Activated B cell treated with CpG ODN at 0.5 μM for 24 hours (primary cell): Measurements from ENCODE around the gene CDH11. TPM values are rescaled to one million over a fixed set of nuclear protein-coding genes. Genes with fewer than 3 reads are reported as not detected.

Experiments used
- ATAC-seq: fragments of 200-7000 bp; cut with Tn5 transposase; one replicate; pipeline ENCODE4 v1.10.0; 2021; ENCODE audit warnings: low read depth, mild to moderate bottlenecking, moderate library complexity
- CTCF ChIA-PET: fragments of 350-600 bp; sonication (Branson Sonifier 250); formaldehyde crosslinking; loops from one replicate; lab custom pipeline; 2021; ENCODE audit warnings: antibody characterized with exemption; lab: Charles Lee
- POLR2A ChIA-PET: fragments of 350-600 bp; sonication (Branson Sonifier 250); formaldehyde crosslinking; loops from one replicate; lab custom pipeline; 2021; ENCODE audit warnings: antibody characterized with exemption; lab: Charles Lee
- DNase-seq: peaks from one replicate; pipeline ENCODE4 v3.0.0; 2022
- H3K27ac Mint-ChIP-seq: one replicate; pipeline ENCODE4 v1.8.0; 2020; ENCODE audit warnings: mixed read lengths
- H3K27me3 Mint-ChIP-seq: one replicate; pipeline ENCODE4 v1.8.0; 2021; ENCODE audit warnings: mixed read lengths
- H3K36me3 Mint-ChIP-seq: one replicate; pipeline ENCODE4 v1.8.0; 2021; ENCODE audit warnings: low read depth, mixed read lengths
- H3K4me1 Mint-ChIP-seq: one replicate; pipeline ENCODE4 v1.8.0; 2021; ENCODE audit warnings: mixed read lengths
- H3K4me3 Mint-ChIP-seq: one replicate; pipeline ENCODE4 v1.8.0; 2020; ENCODE audit warnings: mild to moderate bottlenecking, mixed read lengths
- H3K9me3 Mint-ChIP-seq: one replicate; pipeline ENCODE4 v1.8.0; 2020; ENCODE audit warnings: mixed read lengths
- CTCF ChIP-seq: fragments of 200-600 bp; IDR thresholded peaks from one replicate; pipeline ENCODE4 v1.8.0; 2022; ENCODE audit warnings: antibody characterized with exemption, mild to moderate bottlenecking
- intact Hi-C: fragments of 100-400 bp; cut with micrococcal nuclease; formaldehyde crosslinking; loops from one replicate; pipeline ENCODE4 v1.15.1; 2024
- total RNA-seq: library from RNA; stranded (reverse); gene quantifications from 2 replicates; pipeline ENCODE4 v1.2.3, GENCODE V29; 2022

Gene CDH11
- total RNA-seq, 1 donor from 2014 or later, result not detected

- DNase-seq (no peak), ATAC-seq (no peak)
- H3K4me3 Mint-ChIP-seq, result no peak overlapping the region
- POLR2A ChIA-PET, result no interaction called here
- intact Hi-C loops, result no loop called here
- no peak for TF ChIP-seq CTCF
- H3K27me3 Mint-ChIP-seq, result no peaks in the 10 kb centered on the region
- no peak overlapping the region for H3K27ac Mint-ChIP-seq
- CTCF ChIA-PET, result no interaction called here
- no peaks in the 10 kb centered on the region for H3K36me3 Mint-ChIP-seq
- no peaks in the 10 kb centered on the region for H3K9me3 Mint-ChIP-seq
- H3K4me1 Mint-ChIP-seq, result no peaks in the 10 kb centered on the region
Observed at GRCh38 chr16:65136681-65137080, 14.8 kb upstream of the CDH11 start.

GRCh38 chr16:65126845-65127624 lies 5.2 kb upstream of the CDH11 start:
- H3K27me3 Mint-ChIP-seq, result peaks cover 12% of the 10 kb centered on the region
- no peak for TF ChIP-seq CTCF
- POLR2A ChIA-PET, result no interaction called here
- DNase-seq (no peak), ATAC-seq (no peak)
- no peaks in the 10 kb centered on the region for H3K4me1 Mint-ChIP-seq
- intact Hi-C loops, result no loop called here
- no peak overlapping the region for H3K4me3 Mint-ChIP-seq
- no peak overlapping the region for H3K27ac Mint-ChIP-seq
- no peaks in the 10 kb centered on the region for H3K36me3 Mint-ChIP-seq
- H3K9me3 Mint-ChIP-seq, result no peaks in the 10 kb centered on the region
- CTCF ChIA-PET, result interaction anchor here (1.0 kb wide), 1 partner anchor 11 kb away, joined by 3 read pairs; no protein-coding TSS in a partner anchor

- CTCF ChIA-PET, result no interaction called here
- Mint-ChIP-seq H3K27me3 (peaks cover 12% of the 10 kb centered on the region), H3K9me3 (no peaks in the 10 kb centered on the region), H3K4me3 (no peak overlapping the region), H3K4me1 (no peaks in the 10 kb centered on the region), H3K36me3 (no peaks in the 10 kb centered on the region), H3K27ac (no peak overlapping the region)
- ATAC-seq, result no peak
- no peak for DNase-seq
- intact Hi-C loops, result no loop called here
- POLR2A ChIA-PET, result no interaction called here
- no peak for TF ChIP-seq CTCF
Observed at GRCh38 chr16:65125871-65126270, 4.0 kb upstream of the CDH11 start.

- Mint-ChIP-seq H3K27ac (no peak overlapping the region), H3K9me3 (no peaks in the 10 kb centered on the region), H3K4me3 (no peak overlapping the region), H3K27me3 (peaks cover 13% of the 10 kb centered on the region), H3K4me1 (no peaks in the 10 kb centered on the region), H3K36me3 (no peaks in the 10 kb centered on the region)
- no peak for TF ChIP-seq CTCF
- CTCF ChIA-PET, result no interaction called here
- intact Hi-C loops, result no loop called here
- DNase-seq (no peak), ATAC-seq (no peak)
- POLR2A ChIA-PET, result no interaction called here
Observed at GRCh38 chr16:65125322-65125721, 3.5 kb upstream of the CDH11 start.

DNA sequence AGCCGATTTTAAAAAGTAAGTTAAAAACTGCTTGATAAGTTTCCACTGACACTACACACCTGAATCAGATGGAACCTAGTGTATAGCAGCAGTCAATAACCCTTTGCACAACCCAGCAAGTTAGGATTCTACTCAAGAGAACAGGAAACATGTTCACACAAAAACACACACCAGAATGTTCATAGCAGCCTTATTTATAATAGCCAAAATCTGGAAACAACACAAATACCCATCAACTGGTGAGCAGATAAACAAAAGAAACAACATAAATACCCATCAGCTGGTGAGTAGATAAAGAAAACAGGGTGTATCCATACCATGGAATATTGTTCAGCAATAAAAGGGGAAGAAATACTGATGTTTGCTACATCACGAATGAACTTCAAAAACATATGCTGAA lies 2.7 kb upstream of the CDH11 start:
- Mint-ChIP-seq H3K4me1 (no peaks in the 10 kb centered on the region), H3K27ac (no peak overlapping the region), H3K36me3 (no peaks in the 10 kb centered on the region), H3K4me3 (no peak overlapping the region), H3K27me3 (peaks cover 20% of the 10 kb centered on the region), H3K9me3 (no peaks in the 10 kb centered on the region)
- DNase-seq (no peak), ATAC-seq (no peak)
- CTCF ChIA-PET, result no interaction called here
- no peak for TF ChIP-seq CTCF
- POLR2A ChIA-PET, result no interaction called here
- intact Hi-C loops, result no loop called here
